GM19467 (cell line): Measurements from ENCODE around the gene RBM23.
"Not testable (repeated sequence)": the region's sequence is repeated elsewhere in the genome, so short reads cannot be mapped to it uniquely, and the experiment has no call there.

ENCODE experiments used
- ATAC-seq: cut with Tn5 transposase; IDR thresholded peaks from one replicate; pipeline ENCODE4 v1.9.1; 2021; ENCODE audit warnings: mild to moderate bottlenecking, moderate library complexity; ENCODE audit not compliant: unreplicated experiment

The RBM23 gene

DNA sequence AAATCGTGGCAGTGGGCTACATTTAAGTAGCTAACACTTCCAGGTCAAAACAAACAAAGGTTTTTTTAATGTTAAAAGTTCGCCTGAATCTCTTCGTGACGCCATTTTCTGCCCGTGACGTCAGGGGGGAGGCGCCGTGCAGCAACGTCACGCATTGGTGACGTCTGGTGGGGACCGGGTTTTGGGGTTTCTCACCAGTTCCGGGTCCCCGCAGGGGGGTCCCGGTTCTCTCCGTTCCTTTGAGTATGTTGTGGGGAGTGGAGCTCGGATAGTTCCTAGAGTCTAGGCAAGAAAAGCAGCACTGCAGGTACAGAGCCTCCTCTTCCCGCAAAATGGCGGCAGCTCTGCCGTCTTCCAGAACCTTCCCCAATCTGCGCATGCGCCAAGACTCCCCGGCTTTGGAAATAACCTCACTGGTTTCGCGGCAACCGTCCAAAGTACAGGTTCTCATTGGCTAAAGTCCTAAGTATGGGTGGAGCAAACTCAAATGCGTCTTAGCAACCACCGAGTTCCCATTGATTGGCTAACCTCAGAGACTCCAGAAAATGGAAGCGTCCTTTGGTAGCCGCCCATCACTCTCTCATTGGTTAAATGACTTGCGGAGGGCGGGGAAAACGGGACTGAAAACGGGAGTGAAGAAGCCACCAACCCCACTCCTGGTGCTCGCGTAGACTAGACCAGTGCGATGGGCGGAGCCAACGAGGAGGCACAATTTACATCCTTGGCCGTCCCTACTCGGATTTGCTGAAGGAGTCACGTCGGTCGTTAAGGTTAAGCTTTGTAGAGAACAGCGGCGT is at the start of gene RBM23:
Gene RBM23 (minus strand): TSS at position 346 of the 797 bp plus-strand sequence.
- ATAC-seq = peak; percentile 92

DNA sequence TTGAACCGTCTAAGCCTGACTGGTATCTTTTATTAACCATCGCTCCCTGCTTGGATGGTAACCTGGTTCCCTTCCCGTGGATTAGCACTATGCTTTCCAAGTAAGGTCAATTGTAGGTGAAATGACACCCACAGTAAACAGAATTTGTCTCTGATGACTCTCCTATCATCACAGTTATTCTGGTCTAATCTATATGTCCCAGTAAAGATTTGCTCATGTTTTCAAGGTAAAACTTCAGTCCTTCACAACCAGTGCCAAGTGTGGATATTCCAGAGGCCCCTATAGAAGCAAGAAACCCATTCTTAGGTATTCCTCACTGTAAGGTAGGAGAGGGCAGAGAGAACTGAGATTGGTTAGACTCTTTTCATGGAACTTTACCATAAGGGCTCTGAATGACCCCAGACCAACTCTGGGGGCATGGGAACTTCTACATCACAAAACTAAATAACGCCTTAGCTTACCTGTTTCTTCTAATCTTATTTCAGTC is 47.9 kb upstream of the RBM23 start:
- ATAC-seq = no peak

DNA sequence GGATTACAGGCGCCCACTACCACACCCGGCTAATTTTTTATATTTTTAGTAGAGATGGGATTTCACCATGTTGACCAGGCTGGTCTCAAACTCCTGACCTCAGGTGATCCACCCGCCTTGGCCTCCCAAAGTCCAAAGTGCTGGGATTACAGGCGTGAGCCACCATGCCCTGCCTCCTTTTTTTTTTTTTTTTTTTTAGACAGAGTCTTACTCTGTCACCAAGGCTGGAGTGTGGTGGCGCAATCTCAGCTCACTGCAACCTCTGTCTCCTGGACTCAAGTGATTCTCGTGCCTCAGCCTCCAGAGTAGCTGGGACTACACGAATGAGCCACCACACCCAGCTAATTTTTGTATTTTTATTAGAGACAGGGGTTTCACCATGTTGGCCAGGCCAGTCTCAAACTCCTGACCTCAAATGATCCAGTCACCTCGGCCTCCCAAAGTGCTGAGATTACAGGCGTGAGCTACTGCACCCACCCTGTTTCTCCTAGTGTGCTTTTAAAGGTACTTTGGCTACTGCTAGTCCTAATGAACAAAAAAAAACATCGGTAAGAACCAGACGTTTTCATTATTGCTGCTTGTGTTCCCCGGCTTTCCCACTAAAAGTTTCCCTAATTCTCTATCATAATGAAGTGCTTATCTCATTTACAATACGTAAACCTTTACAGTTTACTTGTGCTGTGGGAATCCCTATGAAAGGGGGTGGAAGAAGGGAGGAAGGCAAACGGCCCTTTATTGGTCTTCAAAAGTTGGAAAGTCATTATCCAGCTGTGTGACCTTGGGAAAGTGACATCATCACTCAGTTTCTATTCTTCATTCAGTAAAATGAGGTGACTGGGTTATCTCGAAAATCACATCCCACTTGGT is 47.2 kb upstream of the RBM23 start:
- not testable (repeated sequence) for ATAC-seq

DNA sequence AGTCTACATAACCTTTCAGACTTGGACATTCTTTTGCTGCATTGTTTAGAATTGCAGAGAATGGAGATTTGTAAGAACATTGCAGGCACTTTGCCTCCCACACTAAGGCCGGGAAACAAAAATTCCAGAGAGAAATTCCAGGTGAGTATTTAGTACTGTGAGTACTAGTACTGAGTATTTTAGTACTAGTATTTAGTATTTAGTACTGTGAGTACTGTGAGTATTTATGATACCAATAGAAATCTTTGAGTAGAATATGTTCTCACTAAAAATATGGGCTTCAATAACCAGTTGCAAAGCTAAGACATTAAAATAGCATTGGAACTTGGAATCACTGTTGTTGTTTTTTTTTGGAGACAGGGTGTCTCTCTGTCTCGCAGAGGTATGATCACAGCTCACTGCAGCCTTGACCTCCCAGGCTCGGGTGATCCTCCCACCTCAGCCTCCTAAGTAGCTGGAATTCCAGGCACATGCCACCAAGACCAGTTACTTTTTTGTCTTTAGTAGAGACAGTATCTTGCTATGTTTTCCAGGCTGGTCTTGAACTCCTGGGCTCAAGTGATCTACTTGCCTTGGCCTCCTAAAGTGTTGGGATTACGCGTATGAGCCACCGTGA is 43.2 kb upstream of the RBM23 start:
- ATAC-seq = no peak

DNA sequence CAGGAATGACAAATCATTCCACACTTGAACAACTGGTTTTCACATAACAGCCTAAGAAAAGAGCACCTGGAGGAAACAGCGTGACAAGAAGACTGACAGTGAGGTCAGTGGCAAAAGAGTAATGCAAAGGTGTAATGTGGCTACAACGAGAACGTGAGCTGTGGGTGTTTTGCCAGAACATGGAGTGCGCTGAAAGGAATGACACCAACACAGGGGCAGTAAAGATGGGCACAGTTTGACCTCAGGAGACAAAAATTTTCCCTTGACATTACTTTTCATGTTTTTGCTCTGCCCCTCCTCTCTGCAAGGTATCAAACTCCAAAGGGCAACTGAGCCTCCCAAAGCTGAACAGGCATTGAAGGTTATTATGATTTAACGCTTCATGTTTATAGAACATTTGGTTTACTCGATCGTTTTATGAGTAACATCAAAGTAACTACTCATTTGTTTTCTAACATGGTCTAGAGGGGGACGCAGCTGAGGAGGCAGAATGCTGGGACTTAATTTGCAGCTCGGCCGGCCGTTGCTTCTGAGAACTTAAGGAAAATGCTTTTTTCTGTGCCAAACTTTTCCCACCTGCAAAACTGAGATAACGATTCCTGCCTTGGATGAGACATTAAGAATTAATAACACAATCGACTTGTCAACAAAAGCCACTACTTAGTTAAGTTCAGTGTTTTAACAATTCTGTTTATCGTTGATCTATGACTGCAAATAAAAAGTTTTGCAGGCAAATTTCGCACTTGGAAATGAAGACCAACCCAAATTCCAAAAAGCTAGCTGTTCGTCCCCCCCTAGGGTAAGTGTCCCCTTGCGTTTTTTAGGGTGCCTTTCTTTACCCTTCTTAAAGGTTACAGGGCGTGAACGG is 37.0 kb upstream of the RBM23 start:
- ATAC-seq = no peak

DNA sequence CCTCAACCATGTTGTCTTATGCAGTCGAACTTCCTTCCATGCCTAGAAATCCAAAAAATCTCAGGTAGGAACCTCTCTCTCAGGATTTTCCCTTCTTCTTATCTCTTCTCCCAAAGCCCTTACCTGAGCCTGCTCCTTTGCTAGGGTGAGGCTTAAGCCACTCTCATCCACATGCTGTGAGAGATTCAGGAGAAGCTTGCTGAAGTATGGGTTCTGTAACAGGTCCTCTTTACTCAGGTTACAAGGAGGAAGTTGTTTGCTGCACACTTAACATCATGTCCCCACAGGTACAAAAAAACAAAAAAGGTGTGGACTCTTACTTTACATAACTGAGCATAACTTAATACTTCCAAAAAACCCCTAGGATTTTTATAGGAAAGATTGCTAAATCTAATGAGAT is 33.5 kb upstream of the RBM23 start:
- ATAC-seq = no peak

DNA sequence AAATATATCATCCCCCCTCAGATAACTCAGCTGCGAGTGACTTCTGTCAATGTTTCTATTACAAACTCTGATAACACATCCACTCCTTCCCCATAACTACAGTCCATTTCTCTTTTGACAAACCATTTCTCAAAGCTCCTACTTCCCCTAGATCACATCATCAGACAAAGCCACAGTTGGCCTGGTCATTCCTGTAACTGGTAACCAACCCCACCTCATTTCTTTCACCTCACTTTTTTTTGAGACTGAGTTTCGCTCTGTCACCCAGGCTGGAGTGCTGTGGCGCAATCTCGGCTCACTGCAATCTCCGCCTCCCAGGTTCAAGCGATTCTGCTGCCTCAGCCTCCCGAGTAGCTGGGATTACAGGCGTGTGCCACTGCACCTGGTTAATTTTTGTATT is 32.8 kb upstream of the RBM23 start:
- ATAC-seq = not testable (repeated sequence)

DNA sequence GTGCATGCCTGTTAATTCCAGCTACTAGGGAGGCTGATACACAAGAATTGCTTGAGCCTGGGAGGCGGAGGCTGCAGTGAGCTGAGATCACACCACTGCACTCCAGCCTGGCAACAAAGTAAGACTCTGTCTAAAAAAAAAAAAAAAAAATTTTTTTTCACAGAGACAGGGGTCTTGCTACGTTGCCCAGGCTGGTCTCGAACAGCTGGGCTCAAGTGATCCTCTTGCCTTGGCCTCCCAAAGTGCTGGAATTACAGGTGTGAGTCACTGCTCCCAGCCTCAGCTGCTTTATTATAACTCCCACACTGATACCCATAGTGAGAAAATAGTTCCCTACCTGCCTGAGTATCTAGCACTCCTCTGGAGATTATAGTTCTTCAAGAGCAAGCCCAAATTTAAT is 26.7 kb upstream of the RBM23 start:
- ATAC-seq = no peak

DNA sequence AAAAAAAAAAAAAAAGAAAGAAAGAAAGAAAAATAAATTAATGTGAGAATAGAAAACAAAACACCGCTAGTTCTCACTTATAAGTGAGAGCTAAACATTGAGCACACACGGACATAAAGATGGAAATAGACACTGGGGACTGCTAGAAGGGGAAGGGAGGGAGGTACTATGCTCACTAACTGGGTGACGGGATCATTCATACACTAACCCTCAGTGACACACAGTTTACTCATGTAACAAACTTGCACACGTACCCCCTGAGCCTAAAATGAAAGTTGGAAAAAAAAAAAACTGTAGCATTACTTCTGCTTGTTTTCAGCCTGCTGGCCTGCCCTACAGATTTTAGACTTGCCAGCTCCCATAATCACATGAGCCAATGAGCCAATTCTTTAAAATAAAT is 20.7 kb upstream of the RBM23 start:
- ATAC-seq = no peak

DNA sequence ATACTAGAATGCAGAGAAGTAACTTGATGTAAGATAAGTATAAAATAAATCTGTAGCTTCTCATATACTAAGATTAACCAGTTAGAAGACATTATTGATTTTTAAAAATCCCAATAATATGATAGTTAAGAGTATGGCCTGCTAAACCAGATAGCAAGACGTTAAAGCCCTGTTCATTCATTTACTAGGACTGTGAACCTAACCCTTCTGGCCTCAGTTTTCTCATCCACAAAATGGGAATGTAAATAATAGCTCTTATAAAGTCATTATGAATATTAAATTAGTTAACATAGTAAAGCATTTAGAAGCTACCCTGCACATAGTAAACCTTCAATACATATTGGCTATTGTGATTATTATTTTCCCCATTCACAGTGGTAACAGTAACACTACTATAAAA is 16.2 kb upstream of the RBM23 start:
- no peak for ATAC-seq

DNA sequence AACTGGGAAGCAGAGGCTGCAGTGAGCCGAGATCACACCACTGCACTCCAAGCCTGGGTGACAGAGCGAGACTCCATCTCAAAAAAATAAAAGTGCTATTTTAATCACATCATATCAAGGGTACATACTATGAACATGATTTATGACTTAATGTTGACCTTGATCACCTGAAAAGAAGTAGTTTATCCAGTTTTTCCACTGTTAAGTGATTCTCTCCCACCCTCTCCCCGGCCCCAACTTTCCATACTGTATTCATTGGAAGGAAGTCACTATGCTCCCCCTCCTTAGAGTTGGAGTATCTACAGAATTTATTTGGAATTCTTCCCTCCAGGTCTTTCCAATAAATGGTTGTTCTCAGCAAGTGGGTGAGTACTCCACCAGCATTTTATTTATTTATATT is 13.2 kb upstream of the RBM23 start:
- ATAC-seq = no peak

DNA sequence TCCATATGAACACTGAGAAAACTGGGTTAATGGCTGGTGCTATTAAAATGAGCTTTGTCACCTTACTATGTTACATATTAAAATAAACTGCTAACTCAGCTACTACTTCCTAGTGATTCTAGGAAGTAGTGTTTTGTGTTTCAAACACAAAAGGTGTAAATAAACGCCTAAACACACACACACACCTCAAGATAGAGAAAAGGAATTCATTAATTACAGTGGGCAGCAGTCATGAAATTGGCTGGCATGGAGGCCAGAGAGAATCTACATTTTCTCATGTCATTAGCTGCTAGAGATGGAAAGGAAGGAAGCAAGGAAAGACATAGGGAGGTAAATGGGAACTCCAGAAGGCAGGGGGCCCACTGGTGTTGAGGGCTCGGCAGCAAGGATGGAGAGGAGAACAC is 11.0 kb upstream of the RBM23 start:
- ATAC-seq = no peak

DNA sequence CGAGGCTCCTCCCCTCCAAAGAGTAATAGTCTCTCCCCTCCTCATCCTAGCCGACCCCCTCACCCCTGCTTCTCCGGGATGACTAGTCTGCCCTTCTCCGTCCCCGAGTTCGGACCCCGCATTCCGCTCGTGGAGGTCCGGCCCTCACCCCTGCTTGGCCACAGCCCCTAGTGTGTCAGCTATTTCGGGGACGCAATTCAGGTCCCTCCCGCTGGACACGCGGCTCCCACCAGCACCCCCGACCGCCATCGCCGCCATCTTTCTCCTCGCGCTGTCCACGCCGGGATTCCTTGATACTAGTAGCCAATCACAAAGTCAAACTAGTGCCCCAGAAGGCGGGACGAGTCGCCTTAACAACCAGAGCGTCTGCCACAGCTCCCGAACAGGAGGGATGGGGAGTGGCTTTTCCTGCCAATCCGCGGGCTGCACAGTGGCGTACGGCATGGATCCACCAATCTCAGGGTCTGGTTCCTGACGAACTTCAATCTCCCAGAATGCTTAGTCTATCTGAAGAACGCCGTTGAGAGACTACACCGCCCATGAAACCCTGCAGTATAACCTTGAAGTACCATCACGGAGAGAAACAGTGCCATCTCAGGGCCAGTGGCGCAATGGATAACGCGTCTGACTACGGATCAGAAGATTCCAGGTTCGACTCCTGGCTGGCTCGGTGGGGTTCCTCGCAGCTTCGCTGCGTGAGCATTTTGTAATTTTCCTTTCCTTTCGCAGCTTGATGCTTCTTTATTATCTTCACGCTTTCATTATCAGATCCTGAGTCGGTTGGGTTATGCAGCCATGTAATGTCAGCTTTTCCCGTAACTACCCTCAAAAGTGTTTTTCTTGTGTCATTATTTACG is 10.4 kb upstream of the RBM23 start, which contains the start of gene PRMT5:
Gene PRMT5 (minus strand): TSS at position 273 of the 857 bp plus-strand sequence. CDS start 15 bp downstream, at position 258.
- peak; percentile 91 for ATAC-seq

DNA sequence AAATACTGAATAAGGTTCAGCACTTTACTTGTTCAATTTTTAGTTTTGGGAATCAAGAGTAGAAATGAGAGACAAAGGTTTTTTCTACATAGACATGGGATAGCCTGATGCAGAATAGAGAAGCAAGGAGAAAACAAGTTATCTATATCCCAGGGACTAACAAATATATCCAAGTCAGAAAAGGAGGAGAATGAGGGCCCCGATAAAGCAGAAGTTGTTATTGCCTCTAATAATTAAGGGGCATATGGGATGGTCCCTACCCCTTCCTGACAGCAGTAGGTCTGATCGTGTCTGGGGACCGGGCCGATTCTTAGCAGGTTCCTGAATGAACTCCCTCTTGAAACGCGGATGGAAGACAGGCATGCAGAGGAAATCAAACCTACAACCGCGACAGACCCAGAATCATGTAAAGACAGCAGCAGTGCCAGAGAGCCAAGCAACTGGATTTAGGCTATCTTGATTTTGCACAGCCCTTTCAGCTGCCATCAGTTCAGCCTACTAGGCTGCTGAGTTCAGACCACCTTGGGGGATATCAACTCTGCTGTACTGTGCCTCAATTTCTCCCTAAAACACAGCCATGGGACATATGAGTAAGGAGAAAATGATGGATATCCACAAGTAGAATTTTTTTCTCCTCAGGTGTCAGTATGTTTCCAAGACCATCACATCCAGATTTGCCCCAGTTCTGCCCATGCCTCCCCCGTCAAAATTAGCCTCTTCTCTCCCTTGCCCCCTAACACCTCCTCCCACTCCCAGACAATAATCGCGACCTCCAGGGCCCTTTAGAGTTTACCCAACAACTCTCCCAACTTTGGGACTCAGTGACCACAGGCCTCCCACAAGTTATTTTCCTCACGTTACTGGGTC is 9.5 kb upstream of the RBM23 start:
- no peak for ATAC-seq

DNA sequence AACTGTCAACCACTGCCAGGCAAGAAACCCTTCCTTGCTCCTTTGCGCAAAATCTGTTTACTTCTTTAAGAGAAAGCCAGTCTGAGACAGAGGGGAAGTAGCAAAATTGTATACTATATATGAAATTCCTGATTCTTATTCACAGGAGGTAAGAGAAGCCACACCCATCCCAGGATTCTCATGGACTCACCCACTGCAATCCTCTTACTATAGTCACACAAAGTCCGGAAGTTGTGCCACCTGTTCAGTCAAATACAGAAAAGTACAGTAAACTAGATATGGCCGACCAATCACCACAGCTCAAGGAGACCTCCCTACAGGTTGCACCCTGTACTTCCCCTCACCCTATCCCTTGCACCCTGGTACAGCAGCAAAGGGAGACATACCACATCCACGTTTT is 7.4 kb upstream of the RBM23 start:
- ATAC-seq = no peak

DNA sequence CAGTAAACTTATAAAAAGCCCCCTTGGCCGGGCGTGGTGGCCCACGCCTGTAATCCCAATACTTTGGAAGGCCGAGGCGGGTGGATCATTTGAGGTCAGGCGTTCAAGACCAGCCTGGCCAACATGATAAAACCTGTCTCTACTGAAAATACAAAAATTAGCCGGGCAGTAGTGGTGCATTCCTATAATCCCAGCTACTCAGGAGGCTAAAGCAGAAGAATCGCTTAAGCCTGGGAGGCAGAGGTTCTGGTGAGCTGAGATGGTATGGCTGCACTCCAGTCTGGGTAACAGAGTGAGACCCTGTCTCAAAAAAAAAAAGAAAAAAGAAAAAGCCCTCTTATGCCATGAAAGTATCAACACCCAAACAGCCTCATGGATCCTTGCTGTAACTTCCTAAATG is 6.6 kb upstream of the RBM23 start:
- ATAC-seq = no peak

DNA sequence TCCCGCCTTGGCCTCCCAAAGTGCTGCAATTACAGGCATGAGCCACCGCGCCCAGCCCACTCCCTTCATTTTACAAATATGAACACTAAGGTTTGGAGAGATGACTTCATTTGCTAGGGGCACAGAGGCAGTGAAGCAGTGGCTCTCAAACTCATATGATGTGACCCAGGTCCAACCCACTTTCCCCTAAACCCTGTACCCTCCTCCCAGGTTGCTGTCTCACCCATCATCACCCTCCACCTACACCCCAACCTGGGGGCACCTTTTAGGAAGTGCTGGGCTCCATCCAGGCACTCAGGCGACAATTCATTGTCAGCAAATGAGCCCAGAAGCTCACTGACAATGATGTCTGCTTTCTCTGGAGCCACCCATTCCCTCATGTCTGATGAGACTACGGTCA is 4.8 kb upstream of the RBM23 start:
- ATAC-seq = no peak

DNA sequence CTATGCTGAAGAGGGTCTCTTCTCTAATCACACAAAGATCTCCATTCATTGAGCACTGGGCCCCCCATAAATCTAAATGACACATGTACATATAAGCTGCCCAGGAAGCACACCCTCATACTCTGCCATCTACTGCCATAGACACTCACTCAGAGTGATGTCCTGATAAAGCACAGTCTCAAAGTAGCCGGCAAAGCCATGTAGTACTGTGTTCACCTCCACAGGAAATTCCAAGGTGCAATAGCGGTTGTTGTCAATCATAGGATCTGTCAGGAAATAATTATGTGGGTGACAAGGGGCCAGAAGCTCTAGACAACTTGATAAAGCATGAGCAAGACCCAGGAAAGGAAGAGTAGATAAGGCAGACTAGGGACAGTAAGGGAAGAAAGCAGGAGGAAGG is 3.3 kb upstream of the RBM23 start:
- ATAC-seq = no peak

DNA sequence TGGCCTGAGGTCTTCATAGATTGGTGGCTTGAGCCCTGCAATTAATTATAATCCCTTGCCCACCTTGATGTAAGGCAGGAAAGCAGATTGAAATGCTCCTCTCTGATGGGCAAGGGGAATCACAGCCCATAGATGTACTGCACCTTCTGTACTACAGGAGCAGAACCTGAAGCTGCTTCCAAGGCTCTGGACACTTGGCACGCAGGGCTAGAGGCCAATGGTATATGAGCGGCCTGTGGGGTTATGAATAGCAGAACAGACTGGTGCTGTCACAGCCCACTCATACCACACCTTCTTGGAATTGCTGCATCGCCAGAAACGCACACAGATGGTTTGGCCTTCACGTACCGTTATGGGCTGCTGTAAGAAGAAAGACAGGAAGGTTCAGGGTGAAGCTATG is 1.7 kb upstream of the RBM23 start:
- ATAC-seq = no peak
